Stimulated activated effector memory CD8-positive, alpha-beta T cell treated with anti-CD3 and anti-CD28 coated beads, Interleukin-12 subunit alpha, Interleukin-12 subunit beta, amount 100 ng/mL, for 72 hours (primary cell): Measurements from ENCODE around the gene MYO1H.

Experiments
- ATAC-seq: fragments of 150-1000 bp; cut with Tn5 transposase; 2 replicates; pipeline ENCODE4 v1.10.0; 2021
- DNase-seq, 2 donors: peaks; one replicate each; pipeline ENCODE4 v3.0.0; 2021 to 2022; ENCODE audit warnings: low spot score in 2 of 2
- H3K27ac Mint-ChIP-seq: one replicate; pipeline ENCODE4 v1.8.0; 2022; ENCODE audit warnings: mild to moderate bottlenecking, mixed read lengths
- H3K36me3 Mint-ChIP-seq: one replicate; pipeline ENCODE4 v1.8.0; 2022; ENCODE audit warnings: mild to moderate bottlenecking, mixed read lengths
- H3K4me1 Mint-ChIP-seq: one replicate; pipeline ENCODE4 v1.8.0; 2022; ENCODE audit warnings: mixed read lengths
- H3K4me3 Mint-ChIP-seq: one replicate; pipeline ENCODE4 v1.8.0; 2022; ENCODE audit warnings: mild to moderate bottlenecking, mixed read lengths
- H3K9me3 Mint-ChIP-seq: one replicate; pipeline ENCODE4 v1.8.0; 2022; ENCODE audit warnings: mixed read lengths

MYO1H gene

GRCh38 chr12:109477963-109478315 is 130.2 kb downstream of the MYO1H start:
- DNase-seq (no peak), ATAC-seq (no peak)
- peaks cover 37% of the 10 kb centered on the region for H3K4me1 Mint-ChIP-seq
- H3K4me3 Mint-ChIP-seq, result peak overlapping the region; percentile 100
- H3K36me3 Mint-ChIP-seq, result peaks cover 19% of the 10 kb centered on the region
- H3K27ac Mint-ChIP-seq, result peak overlapping the region; percentile 100
- H3K9me3 Mint-ChIP-seq, result no peaks in the 10 kb centered on the region

GRCh38 chr12:109479761-109480160 is 132.1 kb downstream of the MYO1H start:
- no peak for DNase-seq
- no peaks in the 10 kb centered on the region for H3K9me3 Mint-ChIP-seq
- ATAC-seq, result no peak
- H3K27ac Mint-ChIP-seq, result no peak overlapping the region
- H3K4me1 Mint-ChIP-seq, result peaks cover 30% of the 10 kb centered on the region
- no peak overlapping the region for H3K4me3 Mint-ChIP-seq
- peaks cover 37% of the 10 kb centered on the region for H3K36me3 Mint-ChIP-seq

GRCh38 chr12:109480356-109480755 is 132.7 kb downstream of the MYO1H start:
- no peaks in the 10 kb centered on the region for H3K9me3 Mint-ChIP-seq
- peaks cover 43% of the 10 kb centered on the region for H3K36me3 Mint-ChIP-seq
- H3K4me1 Mint-ChIP-seq, result peaks cover 30% of the 10 kb centered on the region
- H3K4me3 Mint-ChIP-seq, result no peak overlapping the region
- ATAC-seq (no peak), DNase-seq (no peak)
- H3K27ac Mint-ChIP-seq, result no peak overlapping the region

GRCh38 chr12:109481863-109482262 is 134.2 kb downstream of the MYO1H start:
- no peak for ATAC-seq
- no peak overlapping the region for H3K27ac Mint-ChIP-seq

GRCh38 chr12:109482491-109482890 is 134.8 kb downstream of the MYO1H start:
- Mint-ChIP-seq H3K4me1 (peaks cover 11% of the 10 kb centered on the region), H3K27ac (no peak overlapping the region)
- no peak for DNase-seq

More at GRCh38 chr12:109481863-109482262, 134.2 kb downstream of the MYO1H start:
- no peaks in the 10 kb centered on the region for H3K9me3 Mint-ChIP-seq
- H3K4me3 Mint-ChIP-seq, result no peak overlapping the region
- peaks cover 16% of the 10 kb centered on the region for H3K4me1 Mint-ChIP-seq
- DNase-seq, result no peak
- H3K36me3 Mint-ChIP-seq, result peaks cover 53% of the 10 kb centered on the region

GRCh38 chr12:109482894-109483293 is 135.2 kb downstream of the MYO1H start:
- Mint-ChIP-seq H3K9me3 (no peaks in the 10 kb centered on the region), H3K27ac (no peak overlapping the region), H3K4me3 (no peak overlapping the region), H3K4me1 (peaks cover 11% of the 10 kb centered on the region), H3K36me3 (peaks cover 56% of the 10 kb centered on the region)
- no peak for ATAC-seq
- DNase-seq, result no peak

More at GRCh38 chr12:109482491-109482890, 134.8 kb downstream of the MYO1H start:
- no peaks in the 10 kb centered on the region for H3K9me3 Mint-ChIP-seq
- no peak overlapping the region for H3K4me3 Mint-ChIP-seq
- no peak for ATAC-seq
- peaks cover 53% of the 10 kb centered on the region for H3K36me3 Mint-ChIP-seq

- H3K9me3 Mint-ChIP-seq, result no peaks in the 10 kb centered on the region
- ATAC-seq, result no peak
- peaks cover 11% of the 10 kb centered on the region for H3K4me1 Mint-ChIP-seq
- no peak overlapping the region for H3K27ac Mint-ChIP-seq
- H3K36me3 Mint-ChIP-seq, result peaks cover 56% of the 10 kb centered on the region
- DNase-seq, result no peak
- no peak overlapping the region for H3K4me3 Mint-ChIP-seq
Measured at GRCh38 chr12:109483346-109483745, 135.6 kb downstream of the MYO1H start.

GRCh38 chr12:109485201-109485600 is 137.5 kb downstream of the MYO1H start:
- Mint-ChIP-seq H3K4me3 (no peak overlapping the region), H3K27ac (no peak overlapping the region), H3K4me1 (no peaks in the 10 kb centered on the region), H3K9me3 (no peaks in the 10 kb centered on the region), H3K36me3 (peaks cover 73% of the 10 kb centered on the region)
- ATAC-seq, result no peak
- DNase-seq, result no peak

- H3K9me3 Mint-ChIP-seq, result no peaks in the 10 kb centered on the region
Measured at GRCh38 chr12:109487181-109488050, 139.7 kb downstream of the MYO1H start.

GRCh38 chr12:109488051-109488665 is 140.5 kb downstream of the MYO1H start:
- peaks cover 97% of the 10 kb centered on the region for H3K36me3 Mint-ChIP-seq

More at GRCh38 chr12:109487181-109488050, 139.7 kb downstream of the MYO1H start:
- ATAC-seq (no peak), DNase-seq (no peak)
- peaks cover 92% of the 10 kb centered on the region for H3K36me3 Mint-ChIP-seq
- H3K27ac Mint-ChIP-seq, result no peak overlapping the region
- no peak overlapping the region for H3K4me3 Mint-ChIP-seq
- H3K4me1 Mint-ChIP-seq, result no peaks in the 10 kb centered on the region

GRCh38 chr12:109489016-109489954 is 141.6 kb downstream of the MYO1H start:
- H3K36me3 Mint-ChIP-seq, result peaks cover 95% of the 10 kb centered on the region
- no peaks in the 10 kb centered on the region for H3K4me1 Mint-ChIP-seq
- ATAC-seq, result no peak
- DNase-seq, result no peak
- peak overlapping the region; percentile 67 for H3K27ac Mint-ChIP-seq
- no peaks in the 10 kb centered on the region for H3K9me3 Mint-ChIP-seq
- no peak overlapping the region for H3K4me3 Mint-ChIP-seq

More at GRCh38 chr12:109488051-109488665, 140.5 kb downstream of the MYO1H start:
- no peak for DNase-seq
- H3K4me3 Mint-ChIP-seq, result no peak overlapping the region
- no peak for ATAC-seq
- no peaks in the 10 kb centered on the region for H3K9me3 Mint-ChIP-seq
- H3K4me1 Mint-ChIP-seq, result no peaks in the 10 kb centered on the region
- no peak overlapping the region for H3K27ac Mint-ChIP-seq

GRCh38 chr12:109489955-109490565 is 142.4 kb downstream of the MYO1H start:
- no peak for DNase-seq
- Mint-ChIP-seq H3K36me3 (peaks cover 89% of the 10 kb centered on the region), H3K27ac (peak overlapping the region; percentile 67), H3K9me3 (no peaks in the 10 kb centered on the region), H3K4me1 (no peaks in the 10 kb centered on the region), H3K4me3 (no peak overlapping the region)
- no peak for ATAC-seq

GRCh38 chr12:109491671-109492070 is 144.0 kb downstream of the MYO1H start:
- Mint-ChIP-seq H3K4me1 (no peaks in the 10 kb centered on the region), H3K36me3 (peaks cover 89% of the 10 kb centered on the region), H3K27ac (no peak overlapping the region), H3K4me3 (no peak overlapping the region), H3K9me3 (no peaks in the 10 kb centered on the region)
- no peak for DNase-seq
- no peak for ATAC-seq

GRCh38 chr12:109492371-109492770 is 144.7 kb downstream of the MYO1H start:
- Mint-ChIP-seq H3K4me3 (no peak overlapping the region), H3K27ac (no peak overlapping the region), H3K9me3 (no peaks in the 10 kb centered on the region), H3K4me1 (no peaks in the 10 kb centered on the region), H3K36me3 (peaks cover 86% of the 10 kb centered on the region)
- ATAC-seq, result no peak
- DNase-seq, result no peak

- H3K27ac Mint-ChIP-seq, result no peak overlapping the region
- H3K4me3 Mint-ChIP-seq, result no peak overlapping the region
- no peak for DNase-seq
- peaks cover 86% of the 10 kb centered on the region for H3K36me3 Mint-ChIP-seq
- no peaks in the 10 kb centered on the region for H3K4me1 Mint-ChIP-seq
- ATAC-seq, result no peak
- H3K9me3 Mint-ChIP-seq, result no peaks in the 10 kb centered on the region
Measured at GRCh38 chr12:109493090-109493489, 145.4 kb downstream of the MYO1H start.
